Ovary (tissue), 9 donors: ENCODE results near the gene MNT. TPM values are rescaled to one million over a fixed set of nuclear protein-coding genes. Genes with fewer than 3 reads are reported as not detected.

ENCODE experiments used
- DNase-seq, 5 donors: peaks; one replicate each; pipeline ENCODE4 v3.0.0-alpha.2; 2019 to 2020
- H3K27ac ChIP-seq, 2 donors: fragments of 200-600 bp; one replicate each; pipeline versions ENCODE4 v1.5.1 to v1.8.0; 2019 to 2022
- H3K27me3 ChIP-seq: fragments of 200-600 bp; one replicate; pipeline ENCODE4 v1.8.0; 2022
- H3K36me3 ChIP-seq: fragments of 200-600 bp; sonication (generic); one replicate; pipeline ENCODE4 v1.5.1; 2019
- H3K4me1 ChIP-seq: one replicate; pipeline ENCODE4 v1.8.1; 2013; ENCODE audit warnings: mild to moderate bottlenecking, moderate library complexity; ENCODE audit not compliant: insufficient read depth
- H3K4me3 ChIP-seq: fragments of 200-600 bp; sonication (generic); one replicate; pipeline ENCODE4 v1.5.1; 2017
- H3K9me3 ChIP-seq, 2 donors: fragments of 200-600 bp in 1 of 2; sonication (generic) in 1 of 2; one replicate each; pipeline versions ENCODE4 v1.5.1 to v1.8.1; 2013 to 2019; ENCODE audit warnings: mild to moderate bottlenecking in 1 of 2, moderate library complexity in 1 of 2
- CTCF ChIP-seq, 3 donors: fragments of 450-650 bp in 2 of 3; fragments of 200-600 bp in 1 of 3; IDR thresholded peaks; one replicate each; pipeline versions ENCODE4 v1.5.1 to v1.8.0; 2016 to 2022; ENCODE audit warnings: antibody characterized with exemption in 3 of 3, mild to moderate bottlenecking in 1 of 3
- EP300 ChIP-seq: sonication (generic); formaldehyde crosslinking; IDR thresholded peaks from one replicate; pipeline ENCODE4 v1.6.1; 2017; ENCODE audit warnings: antibody characterized with exemption
- POLR2A ChIP-seq: fragments of 450-650 bp; IDR thresholded peaks from one replicate; pipeline ENCODE4 v1.6.1; 2017; ENCODE audit warnings: antibody characterized with exemption, mild to moderate bottlenecking, moderate library complexity
- WGBS, 3 donors: extraction: QIAGEN DNeasy Blood & Tissue Kit in 1 of 3; methylation state at CpG; one replicate each; pipeline versions ENCODE4 v1.1.5 to v1.1.7; 2013 to 2017; 5-methylcytosine and 5-hydroxymethylcytosine counted together
- intact Hi-C, 4 donors: fragments of 100-400 bp; cut with DNase I; formaldehyde crosslinking; loops; one replicate each; pipeline versions ENCODE4 v1.11.0 to v1.15.1; 2022 to 2023
- polyA plus RNA-seq, 2 donors: library from polyadenylated mRNA; stranded (reverse); fragments of 200-250 nt in 1 of 2; fragments of 350-450 nt in 1 of 2; fragmentation: Illumina TruSeq in 1 of 2; extraction: RNeasy Lipid Tissue Mini Kit (QIAGEN cat#74804) in 1 of 2; gene quantifications; one replicate each; pipeline ENCODE4 v1.2.3, GENCODE V29; 2013 to 2014
- total RNA-seq, 7 donors: library from RNA; depleted of rRNA in 2 of 7; stranded (reverse); fragments of >200 nt in 2 of 7; fragmentation: NEBNext Ultra II Directional in 3 of 7; extraction: Animal tissue kit (Norgen Biotek cat#: 25700) in 3 of 7; gene quantifications; one replicate each; pipeline versions ENCODE4 v1.1.0 to v1.2.4, GENCODE V29; 2016 to 2023
- donor health status: DM: no; HTN: no; CAD: no; lungs with moderate emphysema.
- donor health status: DM: no; HTN: no; CAD: no.
- donor health status: Bipolar disorder and iron deficiency.
- donor health status: DM: yes; HTN: yes; CAD: no.
- donor health status: DM: no; HTN: no; CAD: no.
- donor health status: DM: yes; HTN: yes; CAD: no.

The MNT gene
- total and polyA plus RNA-seq, 9 donors, result 5.0 to 37.0 (median 24.2) TPM

GRCh38 chr17:2393174-2393953 lies 7.5 kb downstream of the MNT start:
- WGBS, 3 donors, result 0% methylated on average over 39 to 98 of the region's 99 CpGs
- peak overlapping the region; percentile 84 to 99 for H3K27ac ChIP-seq
- no peak for TF ChIP-seq CTCF (IDR thresholded peaks at IDR 0.05)
- no peak for TF ChIP-seq EP300
- TF ChIP-seq POLR2A, result peak; percentile 87
- no peaks in the 10 kb centered on the region for H3K9me3 ChIP-seq
- no peaks in the 10 kb centered on the region for H3K27me3 ChIP-seq
- peak; percentile 89 to 95 (median 94) for DNase-seq
- peaks cover 31% of the 10 kb centered on the region for H3K4me1 ChIP-seq
- no peaks in the 10 kb centered on the region for H3K36me3 ChIP-seq
- intact Hi-C loops, result no loop called here
- H3K4me3 ChIP-seq, result peak overlapping the region; percentile 50

- Histone ChIP-seq H3K27ac (peak overlapping the region; percentile 84 to 99), H3K4me1 (peaks cover 24% of the 10 kb centered on the region), H3K27me3 (no peaks in the 10 kb centered on the region), H3K4me3 (peak overlapping the region; percentile 50), H3K36me3 (no peaks in the 10 kb centered on the region), H3K9me3 (no peaks in the 10 kb centered on the region)
- intact Hi-C loops, result no loop called here
- peak; percentile 96 to 98 (median 97) for DNase-seq
- TF ChIP-seq POLR2A (peak; percentile 79), EP300 (peak; percentile 67), CTCF (IDR thresholded peaks at IDR 0.05) (no peak)
- 0 to 2% (median 1%) methylated on average over 49 to 82 of the region's 83 CpGs for WGBS, 3 donors
These were observed 8.3 kb downstream of the MNT start for GRCh38 chr17:2392252-2393173.

GRCh38 chr17:2391597-2392251 lies 9.1 kb downstream of the MNT start:
- 62 to 78% (median 66%) methylated on average over 18 of the region's 18 CpGs for WGBS, 3 donors
- peak overlapping the region; percentile 37 to 99 for H3K27ac ChIP-seq

More at GRCh38 chr17:2391597-2392251, 9.1 kb downstream of the MNT start:
- H3K9me3 ChIP-seq, result no peaks in the 10 kb centered on the region
- intact Hi-C loops, result no loop called here
- H3K4me1 ChIP-seq, result peaks cover 20% of the 10 kb centered on the region
- peak overlapping the region; percentile 29 for H3K4me3 ChIP-seq
- no peak for TF ChIP-seq POLR2A
- TF ChIP-seq CTCF (IDR thresholded peaks at IDR 0.05), result no peak
- TF ChIP-seq EP300, result no peak
- no peaks in the 10 kb centered on the region for H3K36me3 ChIP-seq
- H3K27me3 ChIP-seq, result no peaks in the 10 kb centered on the region
- peak in 1 of 5 donors; percentile 32 for DNase-seq
